ENCODE measurements around the gene NEK8. TPM values are rescaled to one million over a fixed set of nuclear protein-coding genes. Genes with fewer than 3 reads are reported as not detected.

NEK8 gene
- total and polyA plus RNA-seq, 8 donors: 2.8 to 17.8 (median 3.4) TPM; not detected in 1

DNA sequence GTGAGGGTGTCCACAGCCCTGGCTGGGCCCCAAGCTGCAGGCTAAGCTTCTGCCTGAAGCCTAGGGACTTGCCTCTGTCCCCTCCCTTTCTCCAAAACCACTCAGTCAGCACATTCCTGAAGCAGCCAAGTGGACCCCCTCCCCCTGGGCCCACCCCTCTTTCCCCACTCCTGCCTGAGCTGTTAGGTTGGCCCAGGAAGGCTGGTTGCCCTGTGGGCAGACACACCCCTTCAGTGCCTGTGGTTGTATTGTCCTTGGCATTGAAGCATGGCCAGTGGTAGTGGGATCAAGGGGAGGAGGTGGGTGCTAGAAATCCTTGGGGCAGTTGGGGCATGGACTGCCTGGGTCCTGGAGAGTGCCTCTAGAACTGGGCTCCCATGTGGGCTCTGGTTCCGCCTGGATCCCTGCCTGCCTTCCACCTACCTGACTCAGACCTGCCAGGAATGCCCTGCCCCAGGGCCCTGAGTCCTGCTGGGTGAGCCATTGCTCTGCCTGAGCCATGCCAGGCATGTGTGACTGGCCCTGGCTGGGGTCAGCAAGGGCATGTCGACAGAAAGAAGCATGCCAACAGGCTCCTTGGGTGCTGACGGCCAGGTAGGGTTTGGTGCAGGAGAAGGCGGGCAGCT is 17.3 kb downstream of the NEK8 start:
- H3K27me3 ChIP-seq: peaks cover 0 to 5% (median 0%) of the 10 kb centered on the region in 3 donors
- peaks cover 21 to 34% (median 29%) of the 10 kb centered on the region in 4 donors for H3K36me3 ChIP-seq
- peak in 2 of 3 donors; percentile 65 to 71 for TF ChIP-seq POLR2AphosphoS5 (IDR thresholded peaks at IDR 0.05)
- TF ChIP-seq, protein P1, sequence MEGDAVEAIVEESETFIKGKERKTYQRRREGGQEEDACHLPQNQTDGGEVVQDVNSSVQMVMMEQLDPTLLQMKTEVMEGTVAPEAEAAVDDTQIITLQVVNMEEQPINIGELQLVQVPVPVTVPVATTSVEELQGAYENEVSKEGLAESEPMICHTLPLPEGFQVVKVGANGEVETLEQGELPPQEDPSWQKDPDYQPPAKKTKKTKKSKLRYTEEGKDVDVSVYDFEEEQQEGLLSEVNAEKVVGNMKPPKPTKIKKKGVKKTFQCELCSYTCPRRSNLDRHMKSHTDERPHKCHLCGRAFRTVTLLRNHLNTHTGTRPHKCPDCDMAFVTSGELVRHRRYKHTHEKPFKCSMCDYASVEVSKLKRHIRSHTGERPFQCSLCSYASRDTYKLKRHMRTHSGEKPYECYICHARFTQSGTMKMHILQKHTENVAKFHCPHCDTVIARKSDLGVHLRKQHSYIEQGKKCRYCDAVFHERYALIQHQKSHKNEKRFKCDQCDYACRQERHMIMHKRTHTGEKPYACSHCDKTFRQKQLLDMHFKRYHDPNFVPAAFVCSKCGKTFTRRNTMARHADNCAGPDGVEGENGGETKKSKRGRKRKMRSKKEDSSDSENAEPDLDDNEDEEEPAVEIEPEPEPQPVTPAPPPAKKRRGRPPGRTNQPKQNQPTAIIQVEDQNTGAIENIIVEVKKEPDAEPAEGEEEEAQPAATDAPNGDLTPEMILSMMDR (IDR thresholded peaks at IDR 0.05): no peak
- no peak for TF ChIP-seq POLR2A (IDR thresholded peaks at IDR 0.05)
- H3K9me3 ChIP-seq: no peaks in the 10 kb centered on the region
- intact Hi-C loops (cut with DNase I; ENCODE audit: low total_unique reads): no loop called here
- H3K4me3 ChIP-seq: peak overlapping the region; percentile 61 to 89 (median 80)
- H3K4me1 ChIP-seq: peaks cover 61 to 96% (median 90%) of the 10 kb centered on the region in 4 donors
- peak overlapping the region; percentile 96 to 99 (median 98) for H3K27ac ChIP-seq
- DNase-seq: peak; percentile 56 to 85
- 27 to 57% (median 40%) methylated on average over 3 to 4 of the region's 4 CpGs for WGBS, 5 donors

DNA sequence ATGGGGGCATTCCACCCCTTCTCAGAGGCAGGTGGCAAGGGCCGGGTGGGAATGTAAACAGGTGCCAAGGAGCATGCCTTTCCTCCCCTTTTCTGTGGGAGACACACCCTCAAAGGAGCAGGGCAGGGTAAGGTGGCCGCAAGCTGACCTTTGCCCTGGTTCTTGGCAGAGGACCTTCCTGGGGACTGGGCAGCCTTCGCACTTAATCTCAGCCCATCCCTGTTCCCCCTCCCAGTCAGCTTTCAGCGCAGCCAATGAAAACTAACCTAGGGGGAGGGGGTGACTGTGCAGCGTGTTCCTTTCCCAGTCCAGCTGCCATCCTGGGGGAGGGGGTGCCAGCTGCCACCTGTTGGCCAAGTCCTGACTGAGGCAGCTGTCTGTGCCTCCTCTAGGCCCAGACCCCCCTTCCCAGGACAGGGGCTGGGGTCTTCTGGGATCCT is 18.0 kb downstream of the NEK8 start:
- intact Hi-C loops (cut with DNase I; ENCODE audit: low total_unique reads): no loop called here
- DNase-seq: peak; percentile 90 to 91
- Histone ChIP-seq H3K4me1 (peaks cover 61 to 93% (median 88%) of the 10 kb centered on the region in 4 donors), H3K4me3 (peak overlapping the region; percentile 61 to 89 (median 80)), H3K36me3 (peaks cover 25 to 40% (median 30%) of the 10 kb centered on the region in 4 donors), H3K27me3 (peaks cover 0 to 5% (median 0%) of the 10 kb centered on the region in 3 donors), H3K9me3 (no peaks in the 10 kb centered on the region), H3K27ac (peak overlapping the region; percentile 96 to 99 (median 98))
- WGBS, 5 donors: 20 to 40% (median 27%) methylated on average over 4 to 5 of the region's 5 CpGs
- peak in 1 of 3 donors; percentile 68 for TF ChIP-seq POLR2AphosphoS5 (IDR thresholded peaks at IDR 0.05)
- TF ChIP-seq, protein P1 (IDR thresholded peaks at IDR 0.05): no peak
- TF ChIP-seq EP300 (IDR thresholded peaks at IDR 0.05): no peak

- intact Hi-C loops (cut with DNase I; ENCODE audit: low total_unique reads): no loop called here
- 19 to 65% (median 33%) methylated on average over 2 to 7 of the region's 7 CpGs for WGBS, 5 donors
- peak; percentile 90 to 91 for DNase-seq
- no peaks in the 10 kb centered on the region for H3K9me3 ChIP-seq
- peaks cover 27 to 46% (median 34%) of the 10 kb centered on the region in 4 donors for H3K36me3 ChIP-seq
- peaks cover 61 to 88% (median 85%) of the 10 kb centered on the region in 4 donors for H3K4me1 ChIP-seq
- TF ChIP-seq POLR2AphosphoS5 (IDR thresholded peaks at IDR 0.05): peak; percentile 37 to 80 (median 78)
- TF ChIP-seq, protein P1 (IDR thresholded peaks at IDR 0.05): no peak
- TF ChIP-seq POLR2A (IDR thresholded peaks at IDR 0.05): no peak
- peak overlapping the region; percentile 12 to 89 (median 80) for H3K4me3 ChIP-seq
- peak overlapping the region; percentile 96 to 99 (median 98) for H3K27ac ChIP-seq
- peaks cover 0 to 5% (median 0%) of the 10 kb centered on the region in 3 donors for H3K27me3 ChIP-seq
These were observed 18.6 kb downstream of the NEK8 start for GRCh38 chr17:28747051-28747691.

- TF ChIP-seq POLR2AphosphoS5 (IDR thresholded peaks at IDR 0.05) (no peak), EP300 (IDR thresholded peaks at IDR 0.05) (no peak), POLR2A (IDR thresholded peaks at IDR 0.05) (no peak)
- TF ChIP-seq, protein P1 (IDR thresholded peaks at IDR 0.05): no peak
- WGBS, 5 donors: 35 to 76% (median 49%) methylated on average over 14 to 18 of the region's 18 CpGs
- intact Hi-C loops (cut with DNase I; ENCODE audit: low total_unique reads): no loop called here
- Histone ChIP-seq H3K4me3 (peak overlapping the region in 2 of 4 donors; percentile 12 to 82), H3K27me3 (peaks cover 0 to 5% (median 0%) of the 10 kb centered on the region in 3 donors), H3K27ac (peak overlapping the region; percentile 96 to 99 (median 98)), H3K9me3 (no peaks in the 10 kb centered on the region), H3K36me3 (peaks cover 30 to 52% (median 40%) of the 10 kb centered on the region in 4 donors), H3K4me1 (peaks cover 54 to 78% (median 76%) of the 10 kb centered on the region in 4 donors)
- no peak for DNase-seq
These were observed 19.5 kb downstream of the NEK8 start for GRCh38 chr17:28747801-28748750.
